PC-9 (cell line): ENCODE measurements around the gene OSTM1. TPM values are rescaled to one million over a fixed set of nuclear protein-coding genes. Genes with fewer than 3 reads are reported as not detected.
"Not testable (repeated sequence)": the region's sequence is repeated elsewhere in the genome, so short reads cannot be mapped to it uniquely, and the experiment has no call there.

Experiments used
- BruUV-seq: library from RNA; stranded (reverse); fragments of 400-500 nt; replicated peaks from 2 replicates; lab custom pipeline; 2021; lab: Mats Ljungman, UMichigan
- CTCF ChIA-PET: fragments of 300-600 bp; sonication (Branson Sonifier 250); formaldehyde crosslinking; loops from one replicate; lab custom pipeline; 2022; ENCODE audit warnings: antibody characterized with exemption; lab: Charles Lee
- POLR2A ChIA-PET: fragments of 300-600 bp; sonication (Branson Sonifier 250); formaldehyde crosslinking; loops from one replicate; lab custom pipeline; 2022; ENCODE audit warnings: antibody characterized with exemption; ENCODE audit not compliant: unreplicated experiment; lab: Charles Lee
- DNase-seq, 2 experiments: peaks; one replicate each; pipeline versions ENCODE4 v3.0.0 to v3.0.0-alpha.2; 2015 to 2022; ENCODE audit warnings: mixed read lengths in 1 of 2
- H2AFZ ChIP-seq: fragments of 200-600 bp; sonication (generic); 2 replicates; pipeline ENCODE4 v1.8.1; 2017; ENCODE audit warnings: antibody characterized with exemption
- H3F3A ChIP-seq: fragments of 200-600 bp; sonication (generic); 2 replicates; pipeline ENCODE4 v1.8.1; 2017; ENCODE audit warnings: antibody characterized with exemption, mild to moderate bottlenecking, low read depth; ENCODE audit not compliant: insufficient read depth
- H3K27ac ChIP-seq: fragments of 200-600 bp; sonication (generic); 2 replicates; pipeline ENCODE4 v1.6.1; 2016; ENCODE audit warnings: mixed run types
- H3K27me3 ChIP-seq: fragments of 200-600 bp; sonication (generic); 2 replicates; pipeline ENCODE4 v1.6.1; 2016; ENCODE audit warnings: low read depth, mixed run types; ENCODE audit not compliant: insufficient read depth
- H3K36me3 ChIP-seq: fragments of 200-600 bp; sonication (generic); 2 replicates; pipeline ENCODE4 v1.6.1; 2016; ENCODE audit warnings: low read depth, mixed run types
- H3K4me1 ChIP-seq: fragments of 200-600 bp; sonication (generic); replicated peaks from 2 replicates; pipeline ENCODE4 v1.6.1; 2016; ENCODE audit warnings: mixed run types; ENCODE audit not compliant: insufficient read depth
- H3K4me2 ChIP-seq: fragments of 200-600 bp; sonication (generic); 2 replicates; pipeline ENCODE4 v1.6.1; 2017; ENCODE audit warnings: mixed run types
- H3K4me3 ChIP-seq: fragments of 200-600 bp; sonication (generic); 2 replicates; pipeline ENCODE4 v1.6.1; 2016; ENCODE audit warnings: mixed run types
- H3K79me2 ChIP-seq: fragments of 200-600 bp; sonication (generic); 2 replicates; pipeline ENCODE4 v1.6.1; 2017; ENCODE audit warnings: low read depth, mixed run types
- H3K9me2 ChIP-seq: fragments of 200-600 bp; sonication (generic); 2 replicates; pipeline ENCODE4 v1.8.1; 2017; ENCODE audit warnings: mild to moderate bottlenecking; ENCODE audit not compliant: insufficient read depth
- H3K9me3 ChIP-seq: fragments of 200-600 bp; sonication (generic); 2 replicates; pipeline ENCODE4 v1.8.1; 2016; ENCODE audit warnings: low read depth; ENCODE audit not compliant: insufficient read depth
- H4K20me1 ChIP-seq: fragments of 200-600 bp; sonication (generic); 2 replicates; pipeline ENCODE4 v1.8.1; 2017; ENCODE audit not compliant: insufficient read depth
- CTCF ChIP-seq: fragments of 200-600 bp; sonication (generic); conservative IDR thresholded peaks from 2 replicates; pipeline ENCODE4 v1.6.1; 2017; ENCODE audit warnings: mixed run types, antibody characterized with exemption, mild to moderate bottlenecking, moderate library complexity
- EZH2 ChIP-seq: fragments of 200-600 bp; sonication (generic); IDR thresholded peaks from 2 replicates; pipeline ENCODE4 v1.8.0; 2017; ENCODE audit warnings: antibody characterized with exemption, low read depth
- intact Hi-C: fragments of 100-400 bp; cut with micrococcal nuclease; formaldehyde crosslinking; loops from one replicate; pipeline ENCODE4 v1.10.0; 2022; ENCODE audit not compliant: unreplicated experiment
- total RNA-seq: library from RNA; stranded (reverse); gene quantifications from 2 replicates; pipeline ENCODE4 v1.2.3, GENCODE V29; 2021

The OSTM1 gene
- total RNA-seq, 1 experiment from 2014 or later: 13.7 TPM

- H3K27ac ChIP-seq: no peak overlapping the region
- ChIA-PET POLR2A (no interaction called here), CTCF (no interaction called here)
- no peak overlapping the region for H2AFZ ChIP-seq
- no peaks in the 10 kb centered on the region for H3K9me2 ChIP-seq
- no peaks in the 10 kb centered on the region for H3K4me1 ChIP-seq
- no peak overlapping the region for H3K4me2 ChIP-seq
- BruUV-seq: no TSS peak
- no peaks in the 10 kb centered on the region for H3F3A ChIP-seq
- no peak overlapping the region for H3K4me3 ChIP-seq
- H3K27me3 ChIP-seq: no peaks in the 10 kb centered on the region
- H3K9me3 ChIP-seq: peaks cover 8% of the 10 kb centered on the region; the same call in 1 of the 2 replicates
- no peaks in the 10 kb centered on the region for H3K36me3 ChIP-seq
- intact Hi-C loops: no loop called here
- no peaks in the 10 kb centered on the region for H4K20me1 ChIP-seq
- no peak for DNase-seq
- no peak for TF ChIP-seq CTCF
- no peak for TF ChIP-seq EZH2
- no peaks in the 10 kb centered on the region for H3K79me2 ChIP-seq
Measured at GRCh38 chr6:108020472-108021116, 53.9 kb downstream of the OSTM1 start.

DNA sequence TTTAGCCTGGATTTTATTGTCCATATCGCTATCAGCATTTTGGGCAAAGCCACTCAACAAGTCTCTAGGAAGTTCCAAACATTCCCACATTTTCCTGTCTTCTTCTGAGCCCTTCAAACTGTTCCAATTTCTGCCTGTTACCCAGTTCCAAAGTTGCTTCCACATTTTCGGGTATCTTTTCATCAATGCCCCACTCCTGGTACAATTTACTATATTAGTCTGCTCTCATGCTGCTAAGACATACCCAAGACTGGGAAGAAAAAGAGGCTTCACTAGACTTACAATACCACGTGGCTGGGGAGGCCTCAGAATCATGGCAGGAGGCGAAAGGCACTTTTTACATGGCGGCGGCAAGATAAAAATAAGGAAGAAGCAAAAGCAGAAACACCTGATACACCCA is 58.3 kb downstream of the OSTM1 start:
- H3K36me3 ChIP-seq, H3K9me2 ChIP-seq, H2AFZ ChIP-seq, H3K9me3 ChIP-seq, intact Hi-C loops, H3F3A ChIP-seq, H3K79me2 ChIP-seq, BruUV-seq, CTCF ChIA-PET, POLR2A ChIA-PET, H3K27ac ChIP-seq, H3K4me2 ChIP-seq, H3K4me1 ChIP-seq, H4K20me1 ChIP-seq, H3K27me3 ChIP-seq, H3K4me3 ChIP-seq, DNase-seq: not testable (repeated sequence)

DNA sequence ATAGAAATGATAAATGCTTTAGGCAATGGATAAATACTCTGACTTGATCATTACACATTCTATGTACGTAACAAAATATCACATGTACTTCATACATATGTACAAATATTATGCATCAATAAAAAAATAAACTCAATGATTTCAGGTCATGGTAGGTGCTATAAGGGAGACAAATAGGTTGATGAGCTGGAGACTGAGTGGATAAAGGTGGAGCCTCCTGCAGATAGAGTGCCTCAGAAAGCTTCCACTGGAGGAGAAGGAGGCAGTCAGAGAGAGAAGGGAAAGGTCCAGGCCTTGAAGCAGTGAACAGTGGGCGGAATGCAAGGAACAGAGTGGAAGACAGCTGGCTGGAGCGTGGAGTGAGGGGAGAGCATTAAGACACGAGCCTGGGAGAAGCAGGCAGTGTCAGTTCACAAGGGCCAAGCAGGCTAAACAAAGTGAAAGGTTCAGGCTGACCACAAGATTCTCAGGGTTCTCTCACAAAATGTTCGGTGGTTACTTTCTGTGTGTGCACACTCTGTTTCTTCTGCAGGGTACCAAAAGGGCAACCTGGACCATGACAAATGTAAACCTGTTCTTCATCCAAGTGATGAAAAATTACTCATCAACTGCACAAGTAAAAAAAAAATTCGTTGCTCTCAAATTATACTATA is 60.6 kb downstream of the OSTM1 start:
- Histone ChIP-seq H3K79me2 (no peaks in the 10 kb centered on the region), H3K36me3 (no peaks in the 10 kb centered on the region), H3K9me2 (no peaks in the 10 kb centered on the region), H3K27ac (no peak overlapping the region), H3K4me2 (no peak overlapping the region), H3K4me3 (no peak overlapping the region), H3K9me3 (peaks cover 8% of the 10 kb centered on the region; the same call in 1 of the 2 replicates), H2AFZ (no peak overlapping the region), H3F3A (no peaks in the 10 kb centered on the region), H3K4me1 (no peaks in the 10 kb centered on the region), H4K20me1 (no peaks in the 10 kb centered on the region), H3K27me3 (no peaks in the 10 kb centered on the region)
- no TSS peak for BruUV-seq
- no peak for DNase-seq
- intact Hi-C loops: no loop called here
- CTCF ChIA-PET: no interaction called here
- POLR2A ChIA-PET: no interaction called here
- TF ChIP-seq EZH2: no peak
- no peak for TF ChIP-seq CTCF
